Keratinocyte (primary cell): Measurements from ENCODE around the gene DDAH2. TPM values are rescaled to one million over a fixed set of nuclear protein-coding genes. Genes with fewer than 3 reads are reported as not detected.

ENCODE experiments used
- DNase-seq: peaks from one replicate; pipeline ENCODE4 v3.0.0-alpha.2; 2011; ENCODE audit warnings: low read depth, missing footprints, low spot score
- FAIRE-seq: peaks from 2 replicates; lab custom pipeline; 2011; peaks lifted over from hg19 to GRCh38; lab: Jason Lieb, UNC
- H2AFZ ChIP-seq: 2 replicates; pipeline ENCODE4 v1.6.0; 2012; ENCODE audit warnings: low read length, control low read depth, inconsistent platforms; ENCODE audit not compliant: control insufficient read depth
- H3K27ac ChIP-seq: 2 replicates; pipeline ENCODE4 v1.5.1; 2011; ENCODE audit warnings: low read length; ENCODE audit not compliant: control insufficient read depth, insufficient read depth
- H3K27me3 ChIP-seq: 3 replicates; pipeline ENCODE4 v1.6.0; 2011; ENCODE audit warnings: low read length; ENCODE audit not compliant: control insufficient read depth, insufficient read depth; ENCODE audit errors: extremely low read depth
- H3K36me3 ChIP-seq, 2 experiments: 2 replicates in 1 of 2; 3 replicates in 1 of 2; pipeline ENCODE4 v1.5.1; 2011; ENCODE audit warnings: low read length in 2 of 2, mild to moderate bottlenecking in 1 of 2; ENCODE audit not compliant: control insufficient read depth in 2 of 2, insufficient read depth in 2 of 2; ENCODE audit errors: extremely low read depth in 1 of 2
- H3K4me1 ChIP-seq: 3 replicates; pipeline ENCODE4 v1.5.1; 2011; ENCODE audit warnings: low read length; ENCODE audit not compliant: control insufficient read depth, insufficient read depth; ENCODE audit errors: extremely low read depth
- H3K4me2 ChIP-seq: 3 replicates; pipeline ENCODE4 v1.6.0; 2011; ENCODE audit warnings: low read depth, low read length; ENCODE audit not compliant: control insufficient read depth, insufficient read depth; ENCODE audit errors: extremely low read depth
- H3K4me3 ChIP-seq, 3 experiments: fragments of 200-600 bp in 1 of 3; sonication (generic) in 1 of 3; 2 replicates in 2 of 3; 3 replicates in 1 of 3; pipeline ENCODE4 v1.5.1; 2011 to 2016; ENCODE audit warnings: low read length in 3 of 3, mild to moderate bottlenecking in 3 of 3, control low read depth in 2 of 3, inconsistent platforms in 1 of 3, low read depth in 1 of 3, mixed read lengths in 1 of 3, mixed run types in 1 of 3, moderate library complexity in 1 of 3; ENCODE audit not compliant: control insufficient read depth in 2 of 3, insufficient read depth in 2 of 3; ENCODE audit errors: extremely low read depth in 1 of 3
- H3K79me2 ChIP-seq: 2 replicates; pipeline ENCODE4 v1.6.0; 2012; ENCODE audit warnings: low read length; ENCODE audit not compliant: control insufficient read depth, insufficient read depth
- H3K9ac ChIP-seq: 3 replicates; pipeline ENCODE4 v1.6.0; 2011; ENCODE audit warnings: low read length; ENCODE audit not compliant: control insufficient read depth, insufficient read depth; ENCODE audit errors: extremely low read depth
- H3K9me1 ChIP-seq: 3 replicates; pipeline ENCODE4 v1.6.0; 2011; ENCODE audit warnings: low read length; ENCODE audit not compliant: control insufficient read depth, insufficient read depth; ENCODE audit errors: extremely low read depth
- H3K9me3 ChIP-seq: 2 replicates; pipeline ENCODE4 v1.5.1; 2012; ENCODE audit warnings: low read depth, low read length; ENCODE audit not compliant: control insufficient read depth
- H4K20me1 ChIP-seq: 3 replicates; pipeline ENCODE4 v1.6.0; 2011; ENCODE audit warnings: low read length; ENCODE audit not compliant: control insufficient read depth, insufficient read depth; ENCODE audit errors: extremely low read depth
- EZH2 ChIP-seq: IDR thresholded peaks from one replicate; pipeline ENCODE4 v1.6.1; 2012; ENCODE audit warnings: inconsistent platforms, mild to moderate bottlenecking, low read length, moderate library complexity
- dilution Hi-C: fragments of 300-500 bp; cut with MboI; formaldehyde crosslinking; loops from one replicate; pipeline ENCODE4 v1.7.0; 2020; ENCODE audit warnings: low sequenced_read_pairs; ENCODE audit not compliant: extremely low pct_ligation_motif_present
- polyA plus RNA-seq, 5 experiments: library from polyadenylated mRNA; depleted of rRNA in 3 of 5; stranded (reverse) in 3 of 5; stranded (forward) in 1 of 5; unstranded in 1 of 5; fragments of >200 nt; gene quantifications; 1 replicate in 1 of 5; 2 replicates in 3 of 5; 3 replicates in 1 of 5; pipeline versions ENCODE4 v1.2.1 to v1.2.3, GENCODE V29; 2011 to 2012; ENCODE audit warnings: missing spikeins in 2 of 5, low read depth in 1 of 5, low replicate concordance in 1 of 5
- TF ChIP-seq, protein P1 (sequence below), 3 experiments: IDR thresholded peaks in 1 of 3; conservative IDR thresholded peaks in 1 of 3; optimal IDR thresholded peaks in 1 of 3; 2 replicates in 2 of 3; 3 replicates in 1 of 3; pipeline versions ENCODE3 to v1.5.1; 2011; ENCODE audit warnings: low read length in 3 of 3, mild to moderate bottlenecking in 3 of 3, moderate library complexity in 2 of 3, control low read depth in 1 of 3, inconsistent platforms in 1 of 3; ENCODE audit not compliant: insufficient read depth in 2 of 3; ENCODE audit errors: extremely low read depth in 1 of 3

The DDAH2 gene
- polyA plus RNA-seq, 1 donor (not counting 4 experiments of a cell fraction or from before 2014, with no cell fraction given), result 3.0 TPM

DNA sequence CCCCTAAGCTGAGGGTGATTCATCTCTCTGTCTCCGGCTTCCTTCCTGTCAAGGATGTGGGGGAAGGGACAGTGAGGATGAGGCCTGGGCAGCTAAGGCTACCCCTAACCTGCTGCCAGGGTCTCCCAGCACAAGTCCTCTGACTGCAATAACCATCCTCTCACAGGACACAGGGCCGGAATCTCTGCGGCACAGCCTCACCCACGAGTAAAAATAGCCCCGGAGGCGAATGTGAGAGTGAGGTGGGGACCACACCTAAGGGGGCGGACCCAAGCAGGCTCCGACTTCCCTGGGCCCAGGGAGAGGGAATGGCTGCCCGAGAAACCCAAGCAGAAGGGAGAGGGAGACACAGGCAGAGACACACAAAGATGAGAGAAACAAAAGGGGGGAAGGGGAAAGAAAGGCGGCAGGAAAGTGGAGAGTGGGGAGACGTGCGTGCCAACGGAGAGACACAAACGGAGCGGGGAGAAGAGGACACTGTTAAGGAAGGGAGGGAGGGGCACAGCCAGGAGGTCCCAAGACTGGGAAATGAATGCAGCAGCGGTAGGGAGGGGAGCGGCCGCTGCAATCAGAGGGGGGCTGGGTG lies 5.8 kb upstream of the DDAH2 start:
- DNase-seq (no peak), FAIRE-seq (no peak)
- peak overlapping the region; percentile 96 for H3K27ac ChIP-seq
- peaks cover 19% of the 10 kb centered on the region for H4K20me1 ChIP-seq
- peaks cover 24 to 40% of the 10 kb centered on the region in 2 experiments for H3K36me3 ChIP-seq
- peaks cover 39% of the 10 kb centered on the region for H3K79me2 ChIP-seq
- peak overlapping the region; percentile 62 to 88 (median 66) for H3K4me3 ChIP-seq
- H3K4me1 ChIP-seq, result peaks cover 43% of the 10 kb centered on the region
- H3K9ac ChIP-seq, result peak overlapping the region; percentile 90
- H3K4me2 ChIP-seq, result peak overlapping the region; percentile 84
- no peaks in the 10 kb centered on the region for H3K9me3 ChIP-seq
- dilution Hi-C loops, result no loop called here
- peak overlapping the region; percentile 38 for H2AFZ ChIP-seq
- no peaks in the 10 kb centered on the region for H3K27me3 ChIP-seq
- TF ChIP-seq EZH2, result no peak
- TF ChIP-seq, protein P1, sequence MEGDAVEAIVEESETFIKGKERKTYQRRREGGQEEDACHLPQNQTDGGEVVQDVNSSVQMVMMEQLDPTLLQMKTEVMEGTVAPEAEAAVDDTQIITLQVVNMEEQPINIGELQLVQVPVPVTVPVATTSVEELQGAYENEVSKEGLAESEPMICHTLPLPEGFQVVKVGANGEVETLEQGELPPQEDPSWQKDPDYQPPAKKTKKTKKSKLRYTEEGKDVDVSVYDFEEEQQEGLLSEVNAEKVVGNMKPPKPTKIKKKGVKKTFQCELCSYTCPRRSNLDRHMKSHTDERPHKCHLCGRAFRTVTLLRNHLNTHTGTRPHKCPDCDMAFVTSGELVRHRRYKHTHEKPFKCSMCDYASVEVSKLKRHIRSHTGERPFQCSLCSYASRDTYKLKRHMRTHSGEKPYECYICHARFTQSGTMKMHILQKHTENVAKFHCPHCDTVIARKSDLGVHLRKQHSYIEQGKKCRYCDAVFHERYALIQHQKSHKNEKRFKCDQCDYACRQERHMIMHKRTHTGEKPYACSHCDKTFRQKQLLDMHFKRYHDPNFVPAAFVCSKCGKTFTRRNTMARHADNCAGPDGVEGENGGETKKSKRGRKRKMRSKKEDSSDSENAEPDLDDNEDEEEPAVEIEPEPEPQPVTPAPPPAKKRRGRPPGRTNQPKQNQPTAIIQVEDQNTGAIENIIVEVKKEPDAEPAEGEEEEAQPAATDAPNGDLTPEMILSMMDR (optimal IDR thresholded peaks at IDR 0.05 in 1 of 3, IDR thresholded peaks at IDR 0.05 in 1 of 3, conservative IDR thresholded peaks at IDR 0.05 in 1 of 3; ENCODE audit: extremely low read depth in 1 of 3, insufficient read depth in 2 of 3, low read length in 3 of 3), result no peak
- H3K9me1 ChIP-seq, result peaks cover 4% of the 10 kb centered on the region

DNA sequence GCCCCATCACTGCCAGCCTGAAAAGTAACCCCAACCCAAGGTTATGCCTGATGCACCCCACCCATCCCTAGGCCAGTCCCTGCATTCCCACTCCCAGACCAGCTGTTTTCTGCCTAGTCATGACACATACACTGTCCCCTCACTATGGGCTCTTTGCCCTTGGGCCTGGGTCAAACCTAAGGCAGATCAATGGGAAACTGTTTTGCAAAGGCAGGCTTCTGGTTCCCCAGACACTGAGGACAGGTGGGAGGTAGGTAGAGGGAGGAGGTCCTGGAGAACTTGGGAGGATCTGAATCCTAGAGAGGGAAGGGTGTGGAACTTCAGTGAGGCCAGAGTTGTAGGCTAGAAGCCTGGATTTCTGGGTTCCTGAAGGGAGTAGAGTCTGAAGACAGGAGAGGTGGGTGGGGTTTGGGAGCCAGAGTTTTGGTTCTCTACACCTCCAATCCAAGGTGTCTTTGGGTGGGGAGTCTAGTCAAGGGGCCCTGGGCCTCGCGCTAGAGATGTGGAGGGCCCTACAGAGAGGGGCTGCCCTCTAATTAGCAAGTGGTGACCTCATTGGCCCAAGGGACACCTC lies 5.2 kb upstream of the DDAH2 start:
- TF ChIP-seq EZH2, result no peak
- TF ChIP-seq, protein P1 (optimal IDR thresholded peaks at IDR 0.05 in 1 of 3, IDR thresholded peaks at IDR 0.05 in 1 of 3, conservative IDR thresholded peaks at IDR 0.05 in 1 of 3; ENCODE audit: extremely low read depth in 1 of 3, insufficient read depth in 2 of 3, low read length in 3 of 3), result no peak
- H2AFZ ChIP-seq, result no peak overlapping the region
- DNase-seq, result no peak

More for the DNA sequence above, 5.2 kb upstream of the DDAH2 start:
- peak overlapping the region; percentile 96 for H3K27ac ChIP-seq
- peak overlapping the region; percentile 90 for H3K9ac ChIP-seq
- H3K79me2 ChIP-seq, result peaks cover 39% of the 10 kb centered on the region
- H3K4me3 ChIP-seq, result peak overlapping the region; percentile 62 to 88 (median 66)
- H3K4me1 ChIP-seq, result peaks cover 47% of the 10 kb centered on the region
- H3K9me1 ChIP-seq, result peaks cover 4% of the 10 kb centered on the region
- dilution Hi-C loops, result no loop called here
- peak overlapping the region; percentile 84 for H3K4me2 ChIP-seq
- peaks cover 19% of the 10 kb centered on the region for H4K20me1 ChIP-seq
- no peaks in the 10 kb centered on the region for H3K27me3 ChIP-seq
- no peaks in the 10 kb centered on the region for H3K9me3 ChIP-seq
- peak; percentile 67 for FAIRE-seq
- peaks cover 24 to 40% of the 10 kb centered on the region in 2 experiments for H3K36me3 ChIP-seq
